Left cardiac atrium (tissue), 4 donors: ENCODE data around the gene BTBD17. TPM values are rescaled to one million over a fixed set of nuclear protein-coding genes. Genes with fewer than 3 reads are reported as not detected.

Experiments used
- ATAC-seq, 2 donors: fragments of 200-7000 bp; cut with Tn5 transposase; one replicate each; pipeline ENCODE4 v1.9.1; 2020; ENCODE audit warnings: mild to moderate bottlenecking in 2 of 2, moderate library complexity in 2 of 2
- DNase-seq: peaks from one replicate; pipeline ENCODE4 v3.0.0-alpha.2; 2020
- intact Hi-C, 2 donors: fragments of 100-400 bp; cut with DNase I; formaldehyde crosslinking; loops; one replicate each; pipeline versions ENCODE4 v1.14.1 to v1.15.1; 2022 to 2023
- total RNA-seq, 2 donors: library from RNA; stranded (reverse); fragmentation: NEBNext Ultra II Directional; extraction: Animal tissue kit (Norgen Biotek cat#: 25700); gene quantifications; one replicate each; pipeline ENCODE4 v1.2.1, GENCODE V29; 2021
- donor health status: DM: no; HTN: yes; CAD: no.
- donor health status: DM: no; HTN: yes; CAD: no; lungs with severe emphysema.
- donor health status: DM: yes; HTN: yes; CAD: no.
- donor health status: Dilated cardiomyopathy.

BTBD17 gene
- total RNA-seq, 2 donors from 2014 or later: not detected

DNA sequence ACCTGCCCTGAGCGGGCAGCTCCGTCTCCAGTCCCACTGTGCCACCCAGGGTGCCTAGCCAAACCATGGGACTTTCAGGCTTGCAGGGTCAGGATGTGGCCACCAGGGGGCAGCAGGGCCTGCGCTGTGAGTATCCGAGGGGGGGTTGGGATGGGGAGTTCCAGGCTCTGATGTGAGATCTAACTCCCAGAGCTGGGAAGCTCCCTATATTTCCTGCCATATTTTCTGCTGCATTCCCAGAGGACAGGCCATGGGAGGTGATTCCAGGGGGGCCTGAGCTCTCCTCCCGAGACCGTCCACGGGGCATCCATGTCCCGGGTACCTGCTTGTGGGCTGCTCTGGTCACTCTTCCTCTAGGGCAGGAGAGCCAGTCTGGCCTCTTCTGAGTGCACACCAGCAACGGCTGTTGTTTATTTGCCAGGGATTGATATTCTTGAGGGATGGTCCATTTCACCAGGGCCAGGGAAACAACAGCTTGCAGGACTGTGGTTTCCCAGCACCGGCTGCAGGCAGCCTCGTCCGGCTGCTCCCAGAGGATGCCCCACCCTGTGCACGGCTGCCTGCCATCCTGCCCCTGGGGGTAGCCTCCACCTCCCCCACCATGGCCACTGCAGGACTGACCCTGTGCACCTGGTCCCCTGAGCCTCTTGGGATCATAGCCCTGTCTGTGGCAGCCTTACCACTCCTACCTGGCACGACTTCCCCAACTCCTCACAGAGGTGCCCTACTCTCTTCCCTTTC lies 6.8 kb upstream of the BTBD17 start:
- ATAC-seq (peak; percentile 61 to 78), DNase-seq (peak; percentile 78)
- intact Hi-C loops: no loop called here

DNA sequence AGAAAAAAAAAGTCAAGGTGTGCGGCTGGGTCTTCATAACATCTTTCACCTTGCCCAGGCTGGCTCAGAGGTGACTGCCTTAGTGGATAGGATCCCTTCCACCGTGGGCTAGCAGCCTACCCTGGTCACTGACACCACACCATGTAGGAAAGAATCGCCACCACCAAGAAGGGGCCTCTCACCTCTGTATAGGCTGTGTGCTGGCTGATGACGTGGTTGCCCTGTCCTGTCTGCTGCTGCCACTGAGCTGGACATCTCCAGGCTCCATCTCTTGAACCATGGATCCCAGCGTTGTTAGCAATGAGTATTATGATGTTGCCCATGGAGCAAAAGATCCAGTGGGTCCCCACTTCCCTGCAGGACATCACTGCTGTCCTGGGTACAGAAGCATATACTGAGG lies 5.5 kb upstream of the BTBD17 start, which contains the start of gene GPR142:
GPR142 (plus strand) TSS at position 301 of the 400 bp plus-strand sequence. CDS start 2,035 bp downstream, outside the sequence.
- ATAC-seq (no peak), DNase-seq (no peak)
- intact Hi-C loops: no loop called here

DNA sequence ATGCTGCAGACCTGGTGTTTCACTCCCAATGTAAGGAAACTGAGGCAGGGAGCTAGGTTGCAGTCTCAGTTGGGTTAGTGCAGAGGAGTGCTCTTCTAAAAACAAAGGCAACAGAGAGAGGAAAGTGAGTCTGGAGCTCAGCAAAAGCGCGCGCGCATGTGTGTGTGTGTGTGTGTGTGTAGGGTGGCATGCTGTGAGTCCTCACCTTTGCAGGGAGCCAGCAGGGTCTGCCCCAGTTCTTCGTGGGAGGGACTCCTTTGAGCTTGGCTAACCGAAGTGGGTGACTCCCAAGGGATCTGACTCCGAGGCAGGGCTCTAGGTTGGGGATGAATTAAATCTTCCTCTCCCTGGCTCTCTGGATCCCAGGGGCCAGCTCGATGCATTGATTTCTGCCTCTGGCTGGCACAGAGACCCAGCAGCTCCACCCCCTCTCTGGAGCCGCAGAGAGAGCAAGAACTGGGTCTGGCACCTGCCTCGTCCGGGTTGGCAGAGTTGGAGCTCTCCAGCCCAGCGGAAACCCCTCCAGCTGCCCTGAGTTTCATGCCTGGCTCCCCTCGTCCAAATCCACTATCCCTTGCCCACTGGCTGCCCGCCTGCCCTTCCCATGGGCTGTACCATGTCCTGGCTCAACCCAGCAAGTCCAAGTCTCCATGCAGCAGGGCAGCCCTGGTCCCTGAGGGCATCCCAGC lies 1.3 kb upstream of the BTBD17 start:
- intact Hi-C loops: loop anchor here in 1 of 2 donors (5.0 kb wide), 2 partner anchors 61 to 151 kb away; partner anchors contain the start of gene TTYH2
- ATAC-seq (peak in 1 of 2 donors; percentile 56), DNase-seq (no peak)

DNA sequence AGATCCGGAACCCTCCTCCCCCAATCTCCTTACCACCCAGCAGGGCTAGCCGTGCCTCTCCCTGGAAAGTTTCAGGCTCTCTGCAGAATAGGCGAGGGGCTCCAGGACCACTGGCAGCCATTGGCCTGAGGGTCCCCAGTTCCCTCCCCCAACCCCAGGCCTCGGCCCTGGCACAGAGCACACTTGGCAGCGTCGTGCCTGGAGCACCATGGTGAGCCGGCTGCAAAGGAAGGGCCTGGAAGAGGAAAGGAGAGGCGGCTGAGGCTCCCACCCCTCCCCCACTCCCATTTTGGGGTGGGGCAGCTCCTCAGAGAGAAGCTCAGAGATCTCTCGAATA lies 369 bp upstream of the BTBD17 start:
- no peak for ATAC-seq
- intact Hi-C loops: loop anchor here in 1 of 2 donors (5.0 kb wide), 2 partner anchors 60 to 150 kb away; partner anchors contain the start of gene TTYH2
- no peak for DNase-seq

DNA sequence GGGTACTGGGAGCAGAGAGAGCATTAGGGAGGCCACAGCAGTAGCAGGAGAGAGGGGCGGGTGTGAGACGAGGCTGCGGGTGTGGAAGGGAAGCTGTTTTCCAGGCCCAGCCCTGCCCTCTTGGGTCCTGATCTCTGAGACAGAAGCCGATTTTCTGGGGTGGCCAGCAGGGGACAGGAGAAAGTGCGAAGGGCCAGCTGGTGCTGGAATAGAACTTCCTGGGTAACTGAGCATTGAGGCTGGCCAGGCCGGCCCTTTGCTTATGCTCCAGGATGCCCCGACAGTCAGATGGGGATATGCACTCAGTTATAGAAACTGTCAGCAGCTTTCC lies 804 bp downstream of the BTBD17 start:
- DNase-seq (no peak), ATAC-seq (no peak)
- intact Hi-C loops: loop anchor here (2.0 to 5.0 kb wide), 3 partner anchors 59 to 150 kb away; partner anchors contain the start of gene TTYH2 (in 1 of the 2)

DNA sequence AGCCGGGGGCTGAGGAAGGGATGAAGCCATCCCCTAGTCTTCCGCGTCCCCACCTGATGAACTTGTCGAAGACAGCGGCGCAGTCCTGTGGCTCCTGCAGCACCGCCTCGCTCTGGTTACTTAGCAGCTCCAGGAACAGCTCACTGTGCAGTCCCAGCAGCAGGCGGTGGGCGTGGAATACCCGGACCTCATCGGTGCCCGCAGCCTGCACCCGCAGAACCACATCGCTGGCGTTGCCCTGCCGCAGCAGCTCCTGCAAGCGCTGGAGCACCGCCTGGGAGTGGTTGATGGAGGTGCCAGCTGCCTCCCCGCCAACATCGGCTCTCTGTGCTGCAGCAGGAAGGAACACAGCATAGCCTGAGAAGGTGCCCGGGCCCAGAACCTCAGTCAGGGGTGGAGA lies 1.8 kb downstream of the BTBD17 start:
- intact Hi-C loops: loop anchor here (2.0 to 5.0 kb wide), 3 partner anchors 58 to 149 kb away; partner anchors contain the start of gene TTYH2 (in 1 of the 2)
- no peak for ATAC-seq
- DNase-seq: no peak

DNA sequence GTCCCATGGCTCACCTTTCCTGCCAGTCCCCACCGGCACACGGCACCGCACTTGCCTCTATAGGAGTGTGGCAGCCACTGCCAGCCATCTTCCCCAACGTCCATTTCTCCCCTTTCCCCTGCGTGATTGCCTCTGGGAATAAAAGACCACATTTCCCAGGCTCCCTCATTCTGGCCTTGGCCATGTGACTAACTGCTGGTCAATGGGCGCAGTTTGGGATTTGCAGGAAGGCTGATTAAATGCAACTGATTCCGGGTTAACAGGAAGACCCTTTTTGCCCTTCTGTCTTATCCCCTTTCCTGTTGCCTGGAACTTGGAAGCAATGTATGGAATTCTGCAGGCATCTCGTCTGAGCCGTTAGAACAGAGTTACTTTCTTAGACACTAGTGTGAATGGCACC lies 3.0 kb downstream of the BTBD17 start:
- no peak for DNase-seq
- no peak for ATAC-seq
- intact Hi-C loops: no loop called here

DNA sequence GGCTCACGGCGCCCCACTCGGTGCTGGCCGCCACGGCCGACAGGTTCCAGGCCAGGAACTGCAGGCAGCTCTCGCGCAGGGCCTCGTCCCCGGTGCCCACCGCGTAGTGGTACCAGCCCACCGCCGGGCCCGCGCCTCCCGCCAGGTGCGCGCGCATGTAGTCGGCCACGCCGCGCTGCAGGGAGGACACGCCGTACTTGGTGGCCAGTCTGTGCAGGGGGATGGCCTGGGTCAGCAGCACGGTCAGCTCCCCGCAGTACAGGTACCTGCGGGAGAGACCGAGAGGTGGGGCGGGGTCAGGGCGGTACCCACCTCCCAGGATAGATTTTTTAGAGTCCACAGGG lies 4.2 kb downstream of the BTBD17 start:
- DNase-seq (no peak), ATAC-seq (no peak)
- intact Hi-C loops: no loop called here

DNA sequence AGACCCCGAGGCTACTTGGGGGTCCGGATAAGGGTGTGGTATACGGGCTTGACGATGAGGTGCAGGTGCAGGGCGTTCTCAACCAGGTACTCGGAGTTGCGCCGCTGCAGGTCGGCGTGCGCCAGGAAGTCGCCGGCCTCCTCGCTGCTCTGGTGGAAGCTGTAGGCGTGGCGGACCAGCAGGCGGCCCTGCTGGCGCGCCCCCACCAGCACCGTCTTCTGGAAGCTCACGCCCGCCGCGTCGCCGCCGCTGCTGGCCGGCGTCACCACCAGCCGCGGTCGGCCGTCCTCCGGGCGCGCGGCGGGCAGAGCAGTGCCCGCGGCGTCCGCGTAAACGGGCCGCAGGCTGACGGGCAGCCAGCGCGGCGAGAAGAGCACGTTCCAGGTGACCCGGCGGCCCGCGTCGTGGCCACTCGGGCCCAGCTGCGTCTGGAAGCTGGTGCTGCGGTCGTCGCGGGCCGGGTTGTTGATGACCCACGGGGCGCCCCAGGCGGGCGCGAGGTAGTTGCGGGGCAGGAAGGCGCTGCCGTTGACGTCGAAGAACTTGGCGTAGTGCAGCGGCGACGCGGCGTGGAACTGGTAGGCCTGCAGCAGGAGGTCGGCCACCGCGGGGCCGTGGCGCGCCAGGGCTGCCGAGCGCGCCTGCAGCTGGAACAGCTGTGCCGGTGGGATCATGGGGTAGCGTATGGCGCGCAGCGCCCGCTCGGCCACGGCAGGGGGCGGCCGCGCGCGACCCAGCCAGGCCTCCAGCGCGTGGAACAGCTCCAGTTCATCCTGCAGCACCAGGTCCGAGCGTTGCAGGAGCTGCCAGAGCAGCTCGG lies 4.8 kb downstream of the BTBD17 start:
- ATAC-seq: peak; percentile 18 to 29
- intact Hi-C loops: no loop called here
- DNase-seq: peak; percentile 40

DNA sequence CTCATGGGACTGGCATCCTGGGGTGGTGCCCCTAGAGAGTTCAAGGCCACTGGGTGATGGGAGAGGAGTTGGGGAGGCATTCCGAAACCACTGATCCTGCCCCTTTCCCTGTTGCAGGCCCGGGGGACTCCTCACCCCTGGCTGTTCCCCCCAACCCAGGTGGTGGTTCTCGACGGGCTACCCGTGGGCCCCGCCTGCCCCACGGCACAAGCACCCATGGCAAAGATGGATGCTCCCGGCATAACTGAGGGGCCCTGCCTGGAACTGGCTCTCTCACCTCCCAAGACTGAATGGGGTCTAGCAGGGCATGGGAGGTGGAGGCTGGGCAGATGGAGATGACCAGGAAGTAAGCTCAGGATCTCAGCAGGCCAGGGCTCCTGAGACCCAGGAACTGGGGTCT lies 6.6 kb downstream of the BTBD17 start:
- intact Hi-C loops: loop anchor here in 1 of 2 donors (2.0 kb wide), 1 partner anchor 48 kb away; no protein-coding TSS in a partner anchor
- DNase-seq (no peak), ATAC-seq (no peak)

DNA sequence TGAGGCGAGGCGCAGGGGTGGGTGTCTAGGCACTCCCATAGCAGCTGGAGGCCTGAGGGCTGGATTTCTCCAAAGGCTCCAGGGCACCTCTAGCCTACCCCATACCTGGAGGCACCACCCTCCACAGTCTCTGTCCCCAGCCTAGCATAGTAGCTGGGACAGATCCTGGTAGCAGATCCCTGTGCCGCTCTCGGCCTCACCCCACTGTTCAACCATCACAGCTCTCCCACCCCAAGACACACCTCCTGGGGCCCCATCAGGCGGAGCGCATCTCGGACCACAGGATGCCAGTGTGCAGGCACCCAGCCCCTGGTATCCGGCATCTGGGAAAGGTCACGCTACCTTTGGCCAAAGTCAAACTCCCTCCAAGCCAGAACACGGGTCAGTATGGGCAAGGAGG lies 7.1 kb downstream of the BTBD17 start:
- no peak for ATAC-seq
- intact Hi-C loops: loop anchor here in 1 of 2 donors (2.0 kb wide), 1 partner anchor 48 kb away; no protein-coding TSS in a partner anchor
- no peak for DNase-seq

DNA sequence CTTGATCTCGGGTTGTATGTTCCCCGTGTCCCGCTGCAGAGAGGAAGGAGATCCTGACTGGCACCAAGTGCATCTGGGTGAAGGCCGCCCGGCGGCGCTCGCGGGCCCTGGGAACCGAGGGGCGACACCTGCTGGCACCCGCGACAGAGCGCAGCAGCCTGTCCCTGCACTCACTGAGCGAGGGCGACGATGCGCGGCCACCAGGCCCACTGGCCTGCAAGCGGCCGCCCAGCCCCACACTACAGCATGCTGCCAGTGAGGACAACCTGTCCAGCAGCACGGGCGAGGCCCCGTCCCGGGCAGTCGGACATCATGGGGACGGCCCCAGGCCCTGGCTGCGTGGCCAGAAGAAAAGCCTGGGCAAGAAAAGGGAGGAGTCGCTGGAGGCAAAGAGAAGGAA lies 7.5 kb downstream of the BTBD17 start:
- peak; percentile 21 to 39 for ATAC-seq
- intact Hi-C loops: loop anchor here in 1 of 2 donors (2.0 kb wide), 1 partner anchor 47 kb away; no protein-coding TSS in a partner anchor
- DNase-seq: peak; percentile 53

DNA sequence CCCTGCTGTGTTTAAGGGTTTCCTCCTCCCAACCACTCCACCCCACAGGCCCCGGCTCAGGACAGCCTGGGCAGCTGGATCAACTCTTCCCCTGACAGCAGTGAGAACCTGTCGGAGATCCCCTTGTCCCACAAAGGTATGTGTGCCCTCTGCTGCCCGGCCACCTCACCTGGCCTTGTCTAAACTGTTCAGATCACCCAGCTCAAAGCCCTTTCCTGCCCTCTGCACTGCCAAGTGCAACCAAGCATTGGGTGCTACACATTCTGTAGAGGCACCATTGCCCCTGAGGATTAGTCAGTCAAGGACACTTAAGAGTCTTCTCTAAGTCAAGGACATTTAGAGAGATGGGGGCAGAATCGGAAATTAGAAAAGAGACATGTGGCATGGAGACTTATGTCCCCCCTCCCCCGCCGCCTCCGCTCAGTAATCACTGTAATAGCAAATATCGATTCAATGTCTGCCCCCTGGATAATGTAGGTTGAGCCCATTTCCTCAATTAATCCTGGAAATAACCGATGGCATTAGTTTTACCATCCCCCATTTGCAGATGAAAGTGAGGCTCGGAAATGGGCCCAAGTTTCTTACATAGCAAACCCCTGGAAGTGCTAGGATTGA lies 8.1 kb downstream of the BTBD17 start:
- intact Hi-C loops: loop anchor here in 1 of 2 donors (2.0 kb wide), 1 partner anchor 47 kb away; no protein-coding TSS in a partner anchor
- no peak for ATAC-seq
- DNase-seq: no peak

DNA sequence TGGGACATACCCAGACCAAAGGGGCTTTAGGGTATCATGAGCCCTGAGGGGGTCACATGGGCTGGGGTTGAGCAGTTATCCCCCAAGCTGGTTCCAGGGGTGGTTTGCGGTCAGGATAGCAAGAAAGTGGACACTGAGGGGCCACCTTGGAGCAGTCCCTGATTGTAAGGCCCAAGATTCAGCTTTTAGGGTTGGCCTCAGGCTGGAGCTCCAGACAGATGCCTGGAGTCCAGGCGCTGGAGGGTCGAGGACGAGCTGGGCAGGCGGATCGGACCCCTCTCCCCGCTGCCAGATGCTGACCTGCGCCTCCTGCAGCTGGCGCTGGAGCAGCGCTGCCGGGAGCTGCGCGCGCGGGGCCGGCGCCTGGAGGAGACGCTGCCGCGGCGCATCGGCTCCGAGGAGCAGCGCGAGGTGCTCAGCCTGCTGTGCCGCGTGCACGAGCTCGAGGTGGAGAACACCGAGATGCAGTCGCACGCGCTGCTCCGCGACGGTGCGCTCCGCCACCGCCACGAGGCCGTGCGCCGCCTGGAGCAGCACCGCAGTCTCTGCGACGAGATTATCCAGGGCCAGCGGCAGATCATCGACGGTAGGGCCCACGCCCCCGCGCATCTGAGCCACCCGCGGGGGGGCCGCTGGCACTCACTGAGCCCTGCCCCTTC lies 10.0 kb downstream of the BTBD17 start:
- DNase-seq (no peak), ATAC-seq (no peak)
- intact Hi-C loops: no loop called here

DNA sequence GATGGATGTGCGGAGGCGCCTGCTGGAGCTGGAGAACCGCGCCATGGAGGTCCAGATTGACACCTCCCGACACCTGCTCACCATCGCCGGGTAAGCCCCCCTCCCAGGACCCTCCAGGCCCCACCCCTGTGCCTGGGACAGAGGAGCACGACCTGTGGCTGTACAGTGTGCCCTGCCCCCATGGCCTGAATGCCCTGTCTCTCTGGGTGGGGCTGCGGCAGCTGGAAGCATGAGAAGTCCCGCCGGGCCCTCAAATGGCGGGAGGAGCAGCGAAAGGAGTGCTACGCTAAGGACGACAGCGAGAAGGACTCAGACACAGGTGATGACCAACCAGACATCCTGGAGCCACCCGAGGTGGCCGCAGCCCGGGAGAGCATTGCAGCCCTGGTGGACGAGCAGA lies 11.2 kb downstream of the BTBD17 start:
- ATAC-seq (no peak), DNase-seq (no peak)
- intact Hi-C loops: no loop called here

DNA sequence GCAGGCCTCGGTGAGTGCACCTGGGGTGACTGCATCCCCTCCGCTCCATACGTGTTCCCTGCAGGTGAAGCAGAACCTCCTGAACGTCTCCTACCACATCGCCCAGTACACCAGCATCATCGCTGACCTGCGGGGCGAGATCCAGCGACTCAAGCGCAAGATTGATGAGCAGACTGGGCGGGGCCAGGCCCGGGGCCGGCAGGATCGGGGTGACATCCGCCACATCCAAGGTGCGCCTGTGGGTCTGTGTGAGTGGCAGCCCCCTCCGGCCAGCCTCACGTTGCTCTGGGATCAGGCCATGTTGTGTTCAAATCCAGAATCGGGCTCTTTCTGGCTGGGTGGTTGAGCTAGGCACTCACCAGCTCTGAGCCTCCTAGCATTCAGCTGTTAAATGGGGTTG lies 12.5 kb downstream of the BTBD17 start:
- intact Hi-C loops: no loop called here
- ATAC-seq (no peak), DNase-seq (no peak)

DNA sequence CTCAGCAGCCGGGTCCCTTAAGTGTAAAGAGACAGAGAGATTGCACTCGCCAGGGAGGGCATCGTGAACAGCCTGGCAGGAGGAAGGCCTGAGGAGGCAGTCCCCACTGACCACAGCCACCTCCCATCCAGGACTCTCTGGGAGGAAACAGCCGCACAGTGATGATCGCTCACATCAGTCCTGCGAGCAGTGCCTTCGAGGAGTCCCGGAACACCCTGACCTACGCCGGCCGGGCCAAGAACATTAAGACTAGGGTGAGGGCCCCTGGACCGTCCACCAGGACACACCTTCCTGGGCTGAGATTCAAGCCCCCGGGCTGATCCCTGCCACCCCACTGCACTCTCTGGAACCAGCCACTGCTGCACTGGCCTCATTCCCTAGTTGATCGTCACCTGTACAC lies 14.0 kb downstream of the BTBD17 start:
- DNase-seq: no peak
- ATAC-seq: no peak
- intact Hi-C loops: no loop called here

DNA sequence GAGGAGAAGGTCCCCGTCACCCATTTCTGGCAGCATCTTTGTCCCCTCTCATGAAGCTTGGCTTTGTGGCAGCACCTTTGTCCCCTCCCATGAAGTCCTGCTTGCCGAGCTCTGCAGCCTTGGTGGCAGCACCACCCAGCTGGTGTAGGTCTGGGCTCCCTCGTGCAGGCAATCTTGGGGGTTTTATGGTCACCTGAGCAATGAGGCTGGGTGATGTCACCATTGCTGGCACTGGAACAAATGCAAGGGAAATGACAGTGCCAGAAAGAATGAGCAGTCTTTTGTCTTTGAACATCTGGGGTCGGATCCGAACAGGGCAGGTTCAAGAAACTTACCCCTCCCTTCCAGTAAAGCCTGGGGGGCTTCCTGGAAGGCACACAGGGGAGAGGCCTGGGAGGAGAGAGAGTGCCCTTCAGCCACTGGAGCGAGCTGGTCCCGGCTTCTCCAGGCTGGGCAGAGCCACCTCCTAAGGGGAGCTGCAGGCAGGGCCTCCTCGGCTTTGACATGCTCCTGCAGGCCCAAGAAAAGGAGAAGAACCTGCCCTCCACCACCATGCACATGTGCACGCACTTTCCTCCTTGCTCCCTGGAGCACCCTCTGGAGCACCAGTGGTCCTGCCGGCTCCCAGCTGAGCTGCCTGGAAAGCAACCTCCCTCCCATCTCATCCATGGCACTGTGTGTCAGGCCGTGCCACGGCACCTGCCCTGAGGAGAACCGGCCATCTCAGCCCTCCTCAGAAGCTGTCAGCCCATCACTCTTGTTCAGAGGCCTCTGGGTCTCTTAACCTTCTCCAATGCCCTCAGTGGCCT lies 16.0 kb downstream of the BTBD17 start:
- intact Hi-C loops: no loop called here
- ATAC-seq: no peak
- no peak for DNase-seq
